Hair follicular keratinocyte (primary cell): ENCODE measurements around the gene PTGER4. TPM values are rescaled to one million over a fixed set of nuclear protein-coding genes. Genes with fewer than 3 reads are reported as not detected.

Source experiments
- total RNA-seq: library from RNA; depleted of rRNA; stranded (reverse); fragments of >200 nt; gene quantifications from 2 replicates; pipeline ENCODE4 v1.2.3, GENCODE V29; 2015

PTGER4 gene
- 14.1 and 16.3 TPM in 2 replicates for total RNA-seq

GRCh38 chr5:40679913-40680681 is at the start of gene PTGER4:
PTGER4 (plus strand) TSS chr5:40679915; CDS start chr5:40680994, 1,079 bp downstream.

Other genes with a start within 250 kb of the PTGER4 start
- gene TTC33, start 76.0 kb downstream of the PTGER4 start, total RNA-seq, result 4.4 and 6.3 TPM in 2 replicates
- 36.8 and 44.7 TPM in 2 replicates for gene PRKAA1, start 118.5 kb downstream of the PTGER4 start, total RNA-seq
- 86.8 and 169 TPM in 2 replicates for gene RPL37, start 155.3 kb downstream of the PTGER4 start, total RNA-seq
- gene CARD6, start 161.5 kb downstream of the PTGER4 start, total RNA-seq, result 2.7 and 5.3 TPM in 2 replicates
- gene C7, start 229.6 kb downstream of the PTGER4 start, total RNA-seq, result 1.6 TPM in 1 of 2 replicates, not detected in the other